ENCODE results near the gene PHOSPHO2.

The PHOSPHO2 gene, protein sequence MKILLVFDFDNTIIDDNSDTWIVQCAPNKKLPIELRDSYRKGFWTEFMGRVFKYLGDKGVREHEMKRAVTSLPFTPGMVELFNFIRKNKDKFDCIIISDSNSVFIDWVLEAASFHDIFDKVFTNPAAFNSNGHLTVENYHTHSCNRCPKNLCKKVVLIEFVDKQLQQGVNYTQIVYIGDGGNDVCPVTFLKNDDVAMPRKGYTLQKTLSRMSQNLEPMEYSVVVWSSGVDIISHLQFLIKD

DNA sequence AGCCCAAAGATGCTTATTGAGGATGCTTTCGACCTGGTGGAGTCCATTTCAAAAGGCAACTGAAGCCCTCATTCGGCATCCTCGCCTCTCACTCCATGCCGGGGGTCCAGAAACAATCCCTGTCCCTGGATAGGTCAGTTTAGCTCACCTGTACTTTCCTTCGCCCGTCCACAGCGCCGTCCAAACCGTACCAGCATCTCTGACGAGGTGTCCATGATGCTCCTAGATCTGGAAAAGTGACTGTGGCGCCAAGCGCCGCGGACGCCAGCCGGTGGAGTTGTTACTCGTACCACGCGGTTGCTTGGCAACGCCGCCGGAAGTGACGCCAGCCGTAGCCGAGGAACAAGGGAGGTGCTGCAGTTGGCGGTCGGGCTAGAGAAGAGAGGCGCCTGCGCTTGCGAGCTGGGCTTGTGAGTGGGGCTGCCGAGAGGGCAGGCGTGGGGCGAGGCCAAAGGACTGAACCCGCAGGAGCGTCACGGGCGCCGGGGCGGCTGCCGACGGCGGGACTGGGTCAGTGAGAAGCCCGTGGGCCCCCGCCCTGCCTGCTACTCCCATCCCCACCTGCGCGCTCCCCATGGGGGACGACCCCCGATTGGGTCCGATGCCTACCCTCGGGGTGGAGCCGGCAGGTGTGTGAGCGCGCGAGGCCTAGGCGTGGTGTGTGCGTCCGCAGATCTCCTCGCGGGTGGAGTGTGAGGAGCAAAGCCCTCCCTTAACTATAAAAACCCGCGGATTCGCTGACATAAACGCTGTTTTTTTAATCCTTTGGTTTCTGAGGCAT is at the start of gene PHOSPHO2, which contains the start of gene CFAP210:
Gene PHOSPHO2, plus strand, starts transcription at position 357 of the 781 bp plus-strand sequence. CDS start 6,503 bp downstream, outside the sequence.
Gene CFAP210, minus strand, starts transcription at position 293 of the 781 bp plus-strand sequence. Its CDS starts 78 bp downstream, at position 215.
- peak; percentile 61 for DNase-seq

DNA sequence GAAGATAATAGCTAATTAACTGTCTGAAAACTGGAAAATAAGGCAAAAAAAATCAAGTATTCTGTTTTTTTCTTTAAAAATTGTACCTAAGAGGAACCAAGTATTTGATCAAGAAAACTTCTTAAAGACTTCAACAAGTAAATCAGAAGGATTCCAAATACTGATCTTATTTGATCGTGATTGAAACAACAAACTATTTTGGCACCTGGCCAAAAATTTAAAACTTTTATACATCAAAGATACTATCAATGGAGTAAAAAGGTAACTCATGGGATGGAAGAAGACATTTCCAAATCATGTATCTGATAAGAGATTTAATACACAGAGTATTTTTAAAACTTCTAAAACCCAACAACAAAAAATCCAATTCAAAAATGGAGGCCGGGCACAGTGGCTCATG is 46.8 kb upstream of the PHOSPHO2 start:
- DNase-seq, result no peak

DNA sequence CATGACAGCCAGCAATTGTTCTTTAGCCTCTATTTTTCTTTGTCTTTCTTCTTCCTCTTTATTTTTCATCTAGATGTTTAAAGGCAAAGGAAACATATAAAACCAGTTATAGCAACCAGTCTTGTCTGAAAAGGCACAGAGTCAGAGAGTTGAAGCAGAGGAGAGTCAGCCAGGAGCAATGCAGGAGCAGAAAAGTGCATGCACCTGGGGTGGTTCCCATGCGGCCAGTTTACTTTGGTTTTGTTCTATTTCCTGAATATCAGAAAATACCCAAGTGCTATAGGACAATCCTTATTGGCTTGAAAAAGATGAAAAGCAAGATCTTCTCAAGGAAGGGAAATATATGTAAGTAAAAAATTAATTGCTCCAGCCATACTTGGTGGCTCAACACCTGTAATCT is 45.0 kb upstream of the PHOSPHO2 start:
- no peak for DNase-seq

DNA sequence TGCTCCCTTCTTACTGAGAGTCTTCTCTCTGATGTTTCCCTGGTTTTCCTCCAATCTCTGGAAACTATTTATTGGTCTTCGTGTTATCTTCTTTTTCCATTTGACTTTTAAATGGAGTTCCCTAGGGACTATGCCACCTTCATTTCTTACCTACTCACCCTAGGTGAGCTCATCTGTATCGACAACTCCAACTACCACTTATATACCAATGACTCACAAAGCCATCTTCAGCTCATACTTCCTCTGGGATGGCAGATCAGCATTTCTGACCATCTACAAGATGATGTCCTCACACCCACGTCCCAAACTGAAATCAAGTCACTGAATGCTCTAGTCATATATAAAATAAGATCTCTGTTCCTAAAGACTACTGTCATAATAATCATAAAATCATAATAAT is 40.6 kb upstream of the PHOSPHO2 start:
- no peak for DNase-seq

DNA sequence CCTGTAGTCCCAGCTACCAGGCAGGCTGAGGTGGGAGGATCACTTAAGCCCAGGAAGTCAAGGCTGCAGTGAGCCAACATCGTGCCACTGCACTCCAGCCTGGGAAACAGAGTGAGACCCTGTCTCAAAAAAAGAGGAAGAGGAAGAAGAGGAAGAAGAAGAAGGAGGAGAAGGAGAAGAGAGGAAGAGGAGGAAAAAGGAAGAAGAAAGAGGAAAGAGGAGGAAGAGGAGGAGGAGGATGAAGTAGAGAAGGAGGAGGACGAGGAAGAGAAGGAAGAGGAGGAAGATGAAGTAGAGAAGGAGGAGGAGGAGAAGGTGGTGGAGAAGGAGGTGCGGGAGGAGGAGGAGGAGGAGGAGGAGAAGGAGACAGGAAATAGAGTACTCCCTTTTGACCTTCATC is 38.1 kb upstream of the PHOSPHO2 start:
- no peak for DNase-seq

DNA sequence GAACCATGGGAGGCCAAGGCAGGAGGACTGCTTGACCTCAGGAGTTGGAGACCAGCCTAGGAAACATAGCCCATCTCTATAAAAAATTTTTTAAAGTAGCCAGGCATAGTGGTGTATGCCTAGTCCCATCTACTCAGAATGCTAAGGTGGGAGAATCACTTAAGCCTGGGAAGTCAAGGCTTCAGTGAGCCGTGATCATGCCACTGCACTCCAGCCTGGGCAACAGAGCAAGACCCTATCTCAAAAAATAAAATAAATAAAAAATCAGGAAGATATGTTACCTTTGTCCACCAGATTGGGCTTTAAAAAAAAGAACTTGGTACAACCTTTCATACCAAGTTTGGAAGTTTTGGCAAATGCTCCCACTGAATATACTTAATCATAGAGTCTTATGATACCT is 35.4 kb upstream of the PHOSPHO2 start:
- no peak for DNase-seq

DNA sequence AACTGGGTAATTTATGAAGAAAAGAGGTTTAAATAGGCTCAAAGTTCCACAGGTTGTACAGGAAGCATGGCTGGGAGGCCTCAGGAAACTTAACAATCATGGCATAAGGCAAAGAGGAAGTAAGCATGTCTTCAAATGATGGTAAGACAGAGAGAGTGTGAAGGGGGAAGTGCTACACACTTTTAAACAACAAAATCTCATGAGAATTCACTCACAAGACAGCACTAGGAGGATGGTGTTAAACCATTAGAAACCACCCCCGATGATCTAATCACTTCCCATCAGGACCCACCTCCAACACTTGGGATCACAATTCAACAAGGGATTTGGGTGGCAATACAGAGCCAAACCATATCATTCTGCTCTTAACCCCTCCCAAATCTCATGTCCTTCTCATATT is 34.9 kb upstream of the PHOSPHO2 start:
- DNase-seq, result no peak

DNA sequence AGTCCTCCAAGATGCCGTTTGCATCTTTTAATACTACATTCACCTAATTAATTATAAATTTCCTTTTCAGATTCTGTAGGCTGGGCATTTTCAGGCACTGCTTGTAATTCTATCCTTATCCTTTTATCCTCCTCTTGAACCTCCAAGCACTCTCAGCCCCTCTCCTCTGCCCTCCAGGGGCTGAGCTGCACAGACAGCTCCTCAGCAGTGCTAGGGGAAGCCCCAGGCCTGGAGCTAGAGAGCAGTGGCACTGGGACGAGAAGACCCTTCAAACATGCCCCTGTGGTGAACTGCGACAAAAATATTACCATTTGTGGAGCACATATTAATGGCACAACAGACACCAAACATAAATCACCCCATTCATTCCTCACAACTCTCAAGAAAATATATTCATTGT is 33.0 kb upstream of the PHOSPHO2 start:
- DNase-seq, result no peak

DNA sequence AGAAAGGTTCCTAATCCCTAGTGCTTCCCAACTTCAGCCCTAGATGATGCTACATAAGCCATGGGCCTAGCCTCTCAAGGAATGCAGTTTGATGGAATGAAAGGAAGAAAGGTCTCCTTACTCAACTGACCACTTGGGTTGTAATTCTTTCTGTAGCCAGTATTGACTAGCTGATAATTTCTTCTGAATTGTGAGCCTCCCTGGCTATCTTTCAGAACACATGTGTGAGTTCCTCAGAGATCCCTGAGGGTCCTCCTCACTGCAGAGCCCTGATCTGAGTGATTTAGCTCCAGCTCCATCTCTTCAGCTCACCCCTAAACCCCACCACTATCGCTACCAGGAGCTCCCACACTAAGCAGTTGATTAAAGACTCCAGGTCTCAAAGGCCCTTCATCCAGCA is 31.5 kb upstream of the PHOSPHO2 start:
- DNase-seq, result no peak

DNA sequence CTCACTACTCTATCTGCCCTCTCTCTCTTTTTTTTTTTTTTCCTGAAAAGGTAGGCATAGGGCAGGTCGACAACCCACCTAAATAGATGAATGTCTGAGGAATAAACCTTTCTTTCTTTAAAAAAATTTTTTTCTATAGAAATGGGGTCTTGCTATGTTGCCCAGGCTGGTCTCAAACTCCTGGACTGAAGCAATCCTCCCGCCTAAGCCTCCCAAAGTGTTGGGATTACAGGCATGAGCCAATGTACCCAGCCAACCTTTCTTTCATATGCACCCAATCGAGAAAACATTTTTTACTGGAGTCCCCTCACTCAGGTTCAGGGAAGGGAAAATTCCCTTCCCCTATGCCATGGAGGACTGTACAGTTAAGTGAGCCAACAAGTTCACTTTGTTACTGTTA is 31.0 kb upstream of the PHOSPHO2 start:
- no peak for DNase-seq

DNA sequence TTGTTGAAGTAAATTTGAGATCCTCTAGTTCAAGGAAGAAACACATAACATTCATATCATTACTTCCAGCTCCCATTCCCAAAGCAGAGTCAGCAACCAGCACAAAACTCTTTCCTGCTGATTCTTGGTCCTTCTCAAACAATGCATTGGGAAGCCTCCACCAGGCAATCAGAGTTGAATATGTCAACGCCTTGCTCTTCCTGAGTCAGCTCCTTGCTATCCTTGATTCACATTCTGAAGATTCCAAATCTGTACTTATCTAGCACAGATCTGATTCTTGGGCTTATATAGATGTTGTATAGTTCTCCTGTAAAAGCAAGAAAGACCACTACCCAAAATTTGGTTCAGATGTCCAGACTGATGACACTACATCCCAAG is 29.7 kb upstream of the PHOSPHO2 start:
- DNase-seq, result no peak

DNA sequence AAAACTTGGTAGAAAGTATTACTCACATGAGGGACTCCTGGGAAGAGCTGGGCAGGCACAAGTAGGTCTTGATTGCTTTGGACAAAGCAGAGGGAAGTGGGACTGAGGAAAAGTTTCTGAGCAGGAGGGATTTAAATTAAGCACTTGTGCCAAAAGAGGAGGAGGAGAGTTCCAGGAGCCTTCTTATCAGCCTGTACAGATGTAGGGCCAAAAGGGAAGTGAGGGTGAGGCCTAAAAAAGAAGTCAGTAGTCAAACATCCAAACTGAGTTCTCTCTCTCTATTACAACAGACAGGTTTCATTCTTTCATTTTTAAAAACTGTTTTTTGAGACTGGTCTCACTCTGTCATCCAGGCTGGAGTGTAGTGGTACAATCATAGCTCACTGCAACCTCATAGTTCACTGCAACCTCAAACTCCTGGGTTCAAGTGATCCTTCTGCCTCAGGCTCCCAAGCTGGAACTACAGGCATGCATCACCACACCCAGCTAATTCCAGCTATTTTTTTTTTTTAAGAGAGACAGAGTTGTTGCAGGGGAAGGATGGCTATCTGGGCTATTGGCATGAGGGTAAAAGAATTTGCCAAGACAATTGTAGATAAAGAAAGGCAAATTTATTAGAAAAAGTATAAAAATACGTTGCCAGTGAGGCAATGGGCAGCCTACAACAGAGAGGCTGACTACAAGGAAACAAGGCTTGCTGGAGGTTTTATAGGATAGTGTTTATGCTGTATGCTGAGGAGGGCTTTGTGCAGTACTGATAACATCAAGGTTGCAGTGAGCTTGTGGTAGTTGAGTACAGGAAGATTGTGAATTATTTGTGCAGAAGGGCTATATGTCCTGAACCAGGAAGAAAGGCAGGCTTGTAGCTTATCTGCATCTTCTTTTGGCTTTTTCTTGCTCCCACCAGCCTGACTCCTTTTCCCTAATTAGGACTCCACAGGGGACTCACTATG is 29.0 kb upstream of the PHOSPHO2 start:
- no peak for DNase-seq

DNA sequence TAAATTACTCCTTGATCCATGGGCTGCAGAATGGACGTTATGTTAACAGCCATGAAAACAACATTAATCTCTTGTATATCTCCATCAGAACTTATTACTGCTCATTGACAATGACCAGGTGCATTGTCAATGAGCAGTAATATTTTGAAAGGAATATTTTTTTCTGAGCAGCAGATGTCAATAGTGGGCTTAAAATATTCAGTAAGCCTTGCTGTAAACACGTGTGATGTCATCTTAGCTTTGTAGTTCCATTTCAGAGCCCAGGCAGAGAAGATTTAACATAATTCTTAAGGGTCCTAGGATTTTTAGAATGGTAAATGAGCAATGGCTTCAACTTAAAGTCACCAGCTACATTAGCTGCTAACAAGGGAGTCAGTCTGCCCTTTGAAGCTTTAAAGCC is 26.7 kb upstream of the PHOSPHO2 start:
- no peak for DNase-seq

DNA sequence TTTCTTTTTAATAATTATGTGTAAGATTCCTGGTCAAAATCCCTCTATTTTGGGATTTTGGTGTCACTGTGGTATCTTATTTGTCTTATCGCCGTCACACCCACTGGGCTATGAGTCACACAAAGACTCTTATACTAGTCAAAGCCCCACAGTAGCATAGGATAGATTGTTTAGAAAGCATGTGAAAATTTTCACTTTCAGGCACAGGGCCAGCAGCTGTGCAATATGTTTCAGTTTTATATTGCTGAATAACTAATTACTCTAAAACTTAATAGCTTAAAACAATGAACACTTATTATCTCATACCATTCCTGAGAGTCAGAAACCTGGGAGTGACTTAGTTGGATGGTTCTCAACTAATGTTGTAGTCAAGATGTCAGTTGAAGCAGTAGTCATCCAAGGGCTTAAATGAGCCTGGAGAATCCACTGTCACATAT is 24.0 kb upstream of the PHOSPHO2 start:
- DNase-seq, result no peak

DNA sequence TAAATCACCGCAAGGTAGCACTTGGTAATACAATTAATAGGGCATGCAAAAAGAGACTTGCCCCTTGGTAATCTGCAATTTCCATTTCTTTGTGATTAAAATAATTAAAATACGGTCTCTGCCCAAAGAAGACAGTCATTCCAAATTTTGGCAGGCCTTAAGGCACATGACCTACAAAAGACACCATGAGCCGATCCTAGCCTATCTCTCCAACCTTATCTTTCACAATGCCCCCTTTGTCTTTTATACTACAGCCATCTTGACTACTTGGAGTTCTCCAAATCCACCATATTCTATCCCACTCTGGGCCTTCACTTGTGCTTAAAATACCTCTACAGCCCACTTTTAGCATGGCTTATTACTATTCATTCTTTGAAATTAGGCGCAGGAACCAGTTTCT is 23.3 kb upstream of the PHOSPHO2 start:
- DNase-seq, result no peak

DNA sequence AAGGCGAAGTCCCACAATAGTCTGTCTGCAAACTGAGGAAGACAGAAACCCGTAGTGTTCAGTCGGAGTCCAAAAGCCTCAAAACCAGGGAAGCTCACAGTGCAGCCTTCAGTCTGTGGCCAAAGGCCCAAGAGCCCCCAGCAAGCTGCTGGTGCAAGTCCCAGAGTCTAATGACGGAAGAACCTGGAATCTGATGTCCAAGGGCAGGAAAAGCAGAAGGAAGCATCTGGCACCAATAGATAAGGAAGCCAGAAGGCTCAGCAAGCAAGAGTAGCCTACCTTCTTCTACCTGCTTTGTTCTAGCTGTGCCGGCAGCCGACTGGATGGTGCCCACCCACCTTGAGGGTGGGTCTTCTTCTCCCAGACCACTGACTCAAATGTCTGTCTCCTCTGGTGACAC is 21.9 kb upstream of the PHOSPHO2 start:
- no peak for DNase-seq

DNA sequence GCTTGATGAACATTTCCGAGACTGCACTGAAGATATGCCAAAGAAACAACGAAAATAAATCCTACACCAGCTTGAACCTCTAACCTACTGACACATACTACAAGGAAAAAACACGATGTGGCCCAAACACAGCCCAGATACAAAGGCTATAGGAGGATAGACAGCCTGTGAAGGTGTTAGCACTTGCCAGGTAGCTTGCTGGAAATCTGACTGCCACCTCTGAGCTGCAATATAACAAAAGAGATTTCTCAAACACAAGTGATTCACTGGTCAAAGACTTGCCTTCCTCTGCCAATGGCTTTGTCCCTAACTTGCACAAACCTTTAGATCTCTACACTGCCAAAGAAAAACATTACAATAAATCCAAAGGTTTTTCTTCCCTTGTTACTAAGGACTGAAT is 21.2 kb upstream of the PHOSPHO2 start:
- no peak for DNase-seq

DNA sequence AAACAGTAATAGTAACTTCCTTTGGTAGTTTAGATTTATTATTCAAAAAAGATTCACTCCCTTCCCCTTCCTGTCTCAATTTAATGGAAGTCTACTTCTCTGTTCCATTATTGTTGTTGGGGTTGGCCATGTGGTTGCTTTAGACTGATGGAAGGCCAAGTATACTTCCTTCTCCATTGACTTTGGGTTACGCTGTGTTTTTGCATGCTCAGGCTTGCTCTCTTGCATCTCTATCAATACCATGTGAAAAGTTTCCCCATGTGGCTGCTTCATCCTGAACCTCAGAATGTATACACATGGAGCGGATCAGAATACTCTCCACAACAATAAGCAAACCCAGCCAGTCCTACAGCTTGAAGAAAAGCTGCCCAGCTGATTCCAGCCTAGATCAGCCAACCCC is 20.3 kb upstream of the PHOSPHO2 start:
- DNase-seq, result no peak

DNA sequence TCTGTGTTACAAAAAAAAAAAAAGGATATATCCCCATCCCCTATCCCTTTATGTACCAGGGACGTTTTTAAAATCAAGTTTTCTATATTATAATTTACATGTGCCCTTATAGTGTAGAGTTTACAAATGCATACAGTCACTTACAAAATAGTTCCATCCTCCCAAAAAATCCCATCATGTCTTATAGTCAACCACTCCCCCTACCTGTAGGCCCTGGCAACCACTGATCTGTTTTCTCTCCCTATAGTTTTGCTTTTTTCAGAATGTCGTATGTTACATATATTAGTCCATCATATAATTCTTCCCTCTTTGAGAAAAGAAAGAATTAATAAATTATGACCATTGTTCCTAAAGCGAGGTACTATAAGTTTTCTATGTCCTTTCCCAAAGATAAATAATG is 17.9 kb upstream of the PHOSPHO2 start:
- DNase-seq, result no peak

DNA sequence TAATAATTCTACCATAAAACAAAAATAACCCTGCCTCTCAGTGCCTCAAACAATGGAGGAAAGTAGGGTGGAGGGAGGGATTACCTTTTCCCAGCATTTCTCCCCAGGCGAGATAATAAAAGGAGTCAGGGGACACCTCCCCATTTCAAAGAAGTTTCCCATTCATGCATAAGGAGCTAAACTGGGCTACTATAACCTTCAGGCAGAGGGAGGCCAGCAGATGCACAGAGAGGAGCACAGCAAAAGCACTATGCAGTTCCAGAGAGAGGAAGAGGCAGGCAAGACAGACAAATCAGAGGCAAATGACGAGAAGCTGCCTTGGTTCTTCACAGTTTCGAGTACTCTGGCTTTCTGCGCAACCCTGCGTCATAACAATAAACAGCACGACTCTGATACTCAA is 17.4 kb upstream of the PHOSPHO2 start:
- DNase-seq, result no peak

DNA sequence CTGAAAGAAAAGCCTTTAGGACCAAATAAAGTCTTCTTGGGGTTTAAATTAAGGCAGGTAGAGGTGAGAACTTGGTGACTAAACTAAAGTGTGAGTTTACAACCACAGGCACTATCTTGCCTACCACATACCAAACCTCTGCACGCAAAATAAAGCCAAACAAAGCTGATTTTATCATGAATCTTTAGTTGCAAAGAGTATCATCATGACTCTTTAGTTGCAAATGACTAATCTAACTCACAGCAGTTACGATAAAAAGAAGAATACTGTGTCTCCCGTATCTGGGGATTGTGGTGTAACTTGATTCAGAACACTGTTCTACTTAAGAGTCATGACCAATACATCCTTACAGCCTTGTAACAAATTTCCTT is 11.2 kb upstream of the PHOSPHO2 start:
- DNase-seq, result no peak

DNA sequence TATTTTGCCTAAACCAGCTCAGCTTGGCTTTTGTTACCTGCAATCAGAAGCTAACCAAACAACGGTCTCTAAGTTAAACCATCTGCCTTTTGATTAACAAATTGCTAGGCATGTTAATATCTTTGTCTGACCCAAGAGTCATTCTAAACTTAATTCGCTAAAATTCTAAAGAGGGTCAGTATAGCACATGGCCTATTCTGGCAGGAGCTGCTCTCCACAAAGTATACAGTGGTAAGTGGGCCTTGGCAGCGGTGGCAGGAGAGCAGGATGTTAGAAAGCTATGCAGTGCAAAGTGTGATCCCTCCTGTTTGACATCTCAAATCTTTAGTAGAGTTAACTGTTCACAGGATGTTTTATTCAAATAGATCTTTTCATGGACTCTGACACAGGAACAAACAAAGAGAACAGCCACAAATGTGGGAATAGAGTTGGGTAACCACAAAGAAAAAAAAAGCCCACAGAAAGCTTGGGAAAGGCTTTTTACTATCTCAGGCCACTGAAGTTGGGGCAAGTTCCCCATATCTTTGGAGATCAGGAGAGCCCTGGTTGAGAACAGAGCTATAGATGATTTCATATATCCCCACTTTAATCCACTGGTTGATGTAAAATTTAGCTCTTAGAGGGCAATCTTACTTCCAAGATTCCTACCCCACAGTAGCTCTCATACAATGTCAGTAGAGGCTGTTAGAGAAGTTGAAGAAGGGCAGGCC is 10.7 kb upstream of the PHOSPHO2 start:
- DNase-seq, result no peak

DNA sequence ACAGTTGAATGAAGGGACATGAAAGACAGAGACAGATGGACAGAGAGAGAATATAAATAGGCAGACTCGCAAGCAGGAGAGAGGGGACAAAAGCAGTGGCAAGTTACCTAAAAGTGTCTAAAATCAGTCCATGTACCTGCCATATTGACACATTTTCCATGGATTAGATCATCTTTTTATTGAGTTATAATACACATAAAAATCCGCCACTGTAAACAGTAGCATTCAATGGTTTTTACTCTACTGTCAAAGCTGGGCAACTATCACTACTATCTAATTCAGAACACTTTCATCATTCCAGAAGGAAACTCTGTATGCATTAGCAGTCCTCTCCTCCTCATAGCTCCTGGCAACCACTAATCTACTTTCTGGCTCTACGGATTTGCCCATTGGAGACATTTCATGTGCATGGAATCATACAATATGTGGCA is 10.1 kb upstream of the PHOSPHO2 start:
- DNase-seq, result no peak
